Uterus (tissue), 4 donors: ENCODE results near the gene CHST3. TPM values are rescaled to one million over a fixed set of nuclear protein-coding genes. Genes with fewer than 3 reads are reported as not detected.
"Not testable (repeated sequence)": the region's sequence is repeated elsewhere in the genome, so short reads cannot be mapped to it uniquely, and the experiment has no call there.

Experiments
- DNase-seq, 2 donors: peaks; one replicate each; pipeline ENCODE4 v3.0.0-alpha.2; 2019 to 2020
- H3K27ac ChIP-seq, 2 donors: fragments of 200-600 bp; sonication (generic); 1 replicate in 1 of 2; 2 replicates in 1 of 2; pipeline ENCODE4 v1.5.1; 2016 to 2018
- H3K27me3 ChIP-seq, 2 donors: fragments of 200-600 bp; sonication (generic); one replicate each; pipeline ENCODE4 v1.5.1; 2018 to 2019; ENCODE audit warnings: control low read depth in 1 of 2
- H3K36me3 ChIP-seq, 2 donors: fragments of 200-600 bp; sonication (generic); one replicate each; pipeline ENCODE4 v1.5.1; 2019; ENCODE audit warnings: control low read depth in 1 of 2
- H3K4me1 ChIP-seq, 2 donors: fragments of 200-600 bp; sonication (generic); one replicate each; pipeline ENCODE4 v1.5.1; 2018 to 2019; ENCODE audit warnings: control low read depth in 1 of 2
- H3K4me3 ChIP-seq, 2 donors: fragments of 200-600 bp; sonication (generic); 1 replicate in 1 of 2; 2 replicates in 1 of 2; pipeline ENCODE4 v1.5.1; 2018 to 2019; ENCODE audit warnings: mild to moderate bottlenecking in 1 of 2
- H3K9me3 ChIP-seq, 2 donors: fragments of 200-600 bp; sonication (generic); one replicate each; pipeline ENCODE4 v1.5.1; 2019; ENCODE audit warnings: control low read depth in 1 of 2
- POLR2A ChIP-seq, 2 donors: fragments of 450-650 bp; IDR thresholded peaks; one replicate each; pipeline ENCODE4 v1.6.1; 2016; ENCODE audit warnings: antibody characterized with exemption in 2 of 2, mild to moderate bottlenecking in 1 of 2, moderate library complexity in 1 of 2
- intact Hi-C: fragments of 100-400 bp; cut with DNase I; formaldehyde crosslinking; loops from one replicate; pipeline ENCODE4 v1.15.1; 2023; ENCODE audit warnings: low total_unique reads
- total RNA-seq, 4 donors: library from RNA; depleted of rRNA in 3 of 4; stranded (reverse); fragments of >200 nt in 3 of 4; gene quantifications; one replicate each; pipeline versions ENCODE4 v1.1.0 to v1.2.4, GENCODE V29; 2014 to 2023
- TF ChIP-seq, protein P1 (sequence below), 4 experiments: fragments of 200-600 bp in 2 of 4; fragments of 450-650 bp in 2 of 4; sonication (generic) in 2 of 4; IDR thresholded peaks; one replicate each; pipeline ENCODE4 v1.5.1; 2016 to 2019; ENCODE audit warnings: antibody characterized with exemption in 4 of 4, mild to moderate bottlenecking in 2 of 4, moderate library complexity in 1 of 4
- donor health status: DM: yes; HTN: yes; CAD: no.

Gene CHST3
- total RNA-seq, 4 donors from 2014 or later: 12.3 to 44.7 (median 28.1) TPM

DNA sequence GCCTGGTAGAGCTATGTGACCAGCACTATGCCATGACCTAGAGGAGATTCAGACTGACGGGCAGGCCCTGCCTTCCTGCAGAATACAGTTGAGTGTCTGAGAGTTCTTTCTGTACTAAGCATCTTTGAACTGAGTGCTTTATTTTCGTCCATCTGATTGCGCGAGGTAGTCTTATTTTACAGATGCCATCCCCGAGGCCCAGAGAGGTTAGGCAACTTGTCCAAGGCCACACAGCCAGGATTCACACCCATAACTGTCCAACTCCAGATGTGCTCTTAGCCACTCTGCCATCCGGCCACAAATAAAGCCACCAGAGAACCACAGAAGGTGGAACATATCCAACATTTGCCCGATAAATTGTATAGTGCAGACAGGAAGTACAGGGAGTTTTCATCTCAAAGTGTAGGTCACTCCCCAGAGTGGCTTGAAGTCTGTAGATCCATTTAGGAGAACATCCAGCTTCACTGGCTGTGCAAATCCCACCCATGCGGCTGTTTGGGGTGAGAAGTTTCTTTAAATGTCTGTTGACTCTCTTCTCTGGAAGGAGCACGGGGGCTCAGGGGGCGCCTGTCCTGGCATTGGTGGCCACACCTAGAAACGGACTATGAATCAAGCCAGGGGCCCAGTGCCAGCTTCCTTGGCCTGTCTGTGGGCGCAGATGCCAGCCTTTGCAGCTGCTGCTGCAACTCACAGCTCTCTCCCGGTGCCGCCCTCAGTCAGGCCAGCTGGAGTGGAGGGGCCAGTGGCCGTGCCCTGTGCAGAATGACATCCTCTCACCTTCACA lies 11.1 kb downstream of the CHST3 start:
- Histone ChIP-seq H3K4me3 (no peak overlapping the region), H3K27ac (peak overlapping the region; percentile 68 to 78), H3K27me3 (no peaks in the 10 kb centered on the region), H3K4me1 (peaks cover 5 to 26% of the 10 kb centered on the region in 2 donors), H3K9me3 (no peaks in the 10 kb centered on the region), H3K36me3 (no peaks in the 10 kb centered on the region)
- TF ChIP-seq POLR2A (IDR thresholded peaks at IDR 0.05): no peak
- TF ChIP-seq, protein P1, sequence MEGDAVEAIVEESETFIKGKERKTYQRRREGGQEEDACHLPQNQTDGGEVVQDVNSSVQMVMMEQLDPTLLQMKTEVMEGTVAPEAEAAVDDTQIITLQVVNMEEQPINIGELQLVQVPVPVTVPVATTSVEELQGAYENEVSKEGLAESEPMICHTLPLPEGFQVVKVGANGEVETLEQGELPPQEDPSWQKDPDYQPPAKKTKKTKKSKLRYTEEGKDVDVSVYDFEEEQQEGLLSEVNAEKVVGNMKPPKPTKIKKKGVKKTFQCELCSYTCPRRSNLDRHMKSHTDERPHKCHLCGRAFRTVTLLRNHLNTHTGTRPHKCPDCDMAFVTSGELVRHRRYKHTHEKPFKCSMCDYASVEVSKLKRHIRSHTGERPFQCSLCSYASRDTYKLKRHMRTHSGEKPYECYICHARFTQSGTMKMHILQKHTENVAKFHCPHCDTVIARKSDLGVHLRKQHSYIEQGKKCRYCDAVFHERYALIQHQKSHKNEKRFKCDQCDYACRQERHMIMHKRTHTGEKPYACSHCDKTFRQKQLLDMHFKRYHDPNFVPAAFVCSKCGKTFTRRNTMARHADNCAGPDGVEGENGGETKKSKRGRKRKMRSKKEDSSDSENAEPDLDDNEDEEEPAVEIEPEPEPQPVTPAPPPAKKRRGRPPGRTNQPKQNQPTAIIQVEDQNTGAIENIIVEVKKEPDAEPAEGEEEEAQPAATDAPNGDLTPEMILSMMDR (IDR thresholded peaks at IDR 0.05): no peak
- intact Hi-C loops: no loop called here
- DNase-seq: no peak

DNA sequence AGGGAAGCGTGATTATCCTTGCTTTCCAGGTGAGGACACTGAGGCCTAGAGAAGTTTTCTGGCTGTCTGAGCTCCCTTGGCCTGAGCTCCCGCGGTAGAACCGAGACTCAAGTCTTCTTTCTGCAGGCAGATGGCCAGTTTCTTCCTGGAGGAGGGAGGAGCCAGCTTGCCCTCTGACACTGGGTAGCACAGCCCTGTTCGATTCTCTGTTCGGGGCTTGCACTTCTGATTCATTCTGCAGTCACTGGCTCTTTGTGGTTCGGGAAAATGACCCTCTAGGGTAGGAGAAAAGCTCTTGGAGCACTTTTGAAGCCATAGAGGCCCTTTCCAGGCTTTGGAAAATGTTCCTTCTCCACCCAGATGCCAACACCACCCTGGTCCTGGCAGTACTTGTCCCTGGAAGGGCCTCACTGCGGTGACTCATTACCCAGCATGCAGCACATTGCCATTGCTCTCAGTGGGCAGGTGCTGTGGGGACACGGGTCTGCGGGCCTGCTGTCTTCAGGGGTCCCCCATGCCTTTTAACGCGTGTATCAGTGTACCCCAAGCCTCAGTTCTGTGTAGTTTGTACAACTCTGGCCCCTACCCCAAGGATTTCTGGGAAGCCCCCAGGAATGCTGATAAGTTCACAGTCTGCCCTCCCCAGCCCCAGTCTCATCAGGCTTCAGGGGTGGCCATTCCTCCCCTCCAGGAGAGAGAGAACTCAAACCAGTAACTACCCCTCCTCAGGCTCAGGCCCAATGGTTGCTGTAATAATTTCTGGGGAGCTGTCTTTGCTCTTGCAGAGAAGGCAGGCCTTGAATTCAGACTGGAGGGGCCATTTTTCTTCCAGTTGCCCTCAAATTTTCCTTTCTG lies 11.9 kb downstream of the CHST3 start:
- H3K4me1 ChIP-seq: peaks cover 5 to 33% of the 10 kb centered on the region in 2 donors
- no peaks in the 10 kb centered on the region for H3K36me3 ChIP-seq
- peak overlapping the region; percentile 68 to 78 for H3K27ac ChIP-seq
- TF ChIP-seq POLR2A (IDR thresholded peaks at IDR 0.05): no peak
- TF ChIP-seq, protein P1 (IDR thresholded peaks at IDR 0.05): no peak
- no peaks in the 10 kb centered on the region for H3K9me3 ChIP-seq
- DNase-seq: peak; percentile 61 to 67
- no peak overlapping the region for H3K4me3 ChIP-seq
- no peaks in the 10 kb centered on the region for H3K27me3 ChIP-seq
- intact Hi-C loops: no loop called here

DNA sequence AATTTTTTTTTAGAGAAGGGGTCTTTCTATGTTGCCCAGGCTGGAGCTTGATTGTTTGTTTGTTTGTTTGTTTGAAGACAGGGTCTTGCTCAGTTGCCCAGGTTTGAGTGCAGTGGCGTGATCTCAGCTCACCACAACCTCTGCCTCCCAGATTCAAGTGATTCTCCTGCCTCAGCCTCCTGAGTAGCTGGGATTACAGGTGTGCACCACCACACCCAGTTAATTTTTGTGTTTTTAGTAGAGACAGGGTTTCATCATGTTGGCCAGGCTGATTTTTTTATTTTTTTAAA lies 13.4 kb downstream of the CHST3 start:
- H3K4me3 ChIP-seq, intact Hi-C loops, H3K27me3 ChIP-seq, DNase-seq, H3K36me3 ChIP-seq, H3K9me3 ChIP-seq: not testable (repeated sequence)
- peak overlapping the region in 1 of 2 donors; percentile 16 for H3K27ac ChIP-seq
- H3K4me1 ChIP-seq: peaks cover 17 to 37% of the 10 kb centered on the region in 2 donors

DNA sequence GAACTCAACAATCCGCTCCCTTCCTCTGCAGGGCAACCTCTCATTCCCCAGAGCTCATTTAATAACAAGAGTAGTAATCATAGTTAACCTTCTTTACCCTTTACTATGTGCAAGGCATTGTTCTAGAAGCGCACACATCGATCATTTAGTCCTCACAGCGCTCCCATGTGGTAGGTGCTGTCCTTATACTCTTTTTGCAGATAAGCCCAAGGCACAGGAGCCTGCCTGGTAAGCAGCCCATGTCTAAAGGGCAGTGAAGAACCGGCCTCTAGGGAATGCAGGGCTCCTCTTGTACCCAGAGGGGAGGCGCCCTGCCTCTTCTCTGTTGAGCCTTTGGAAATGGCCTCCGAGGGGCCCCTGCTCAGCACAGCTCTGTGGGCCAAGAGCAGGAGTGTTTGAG lies 14.3 kb downstream of the CHST3 start:
- peak in 1 of 2 donors; percentile 13 for DNase-seq
- TF ChIP-seq, protein P1 (IDR thresholded peaks at IDR 0.05): no peak
- no peak for TF ChIP-seq POLR2A (IDR thresholded peaks at IDR 0.05)
- peak overlapping the region in 1 of 2 donors; percentile 80 for H3K27ac ChIP-seq
- no peak overlapping the region for H3K4me3 ChIP-seq
- H3K9me3 ChIP-seq: no peaks in the 10 kb centered on the region
- no peaks in the 10 kb centered on the region for H3K36me3 ChIP-seq
- peaks cover 17 to 37% of the 10 kb centered on the region in 2 donors for H3K4me1 ChIP-seq
- intact Hi-C loops: no loop called here
- no peaks in the 10 kb centered on the region for H3K27me3 ChIP-seq

DNA sequence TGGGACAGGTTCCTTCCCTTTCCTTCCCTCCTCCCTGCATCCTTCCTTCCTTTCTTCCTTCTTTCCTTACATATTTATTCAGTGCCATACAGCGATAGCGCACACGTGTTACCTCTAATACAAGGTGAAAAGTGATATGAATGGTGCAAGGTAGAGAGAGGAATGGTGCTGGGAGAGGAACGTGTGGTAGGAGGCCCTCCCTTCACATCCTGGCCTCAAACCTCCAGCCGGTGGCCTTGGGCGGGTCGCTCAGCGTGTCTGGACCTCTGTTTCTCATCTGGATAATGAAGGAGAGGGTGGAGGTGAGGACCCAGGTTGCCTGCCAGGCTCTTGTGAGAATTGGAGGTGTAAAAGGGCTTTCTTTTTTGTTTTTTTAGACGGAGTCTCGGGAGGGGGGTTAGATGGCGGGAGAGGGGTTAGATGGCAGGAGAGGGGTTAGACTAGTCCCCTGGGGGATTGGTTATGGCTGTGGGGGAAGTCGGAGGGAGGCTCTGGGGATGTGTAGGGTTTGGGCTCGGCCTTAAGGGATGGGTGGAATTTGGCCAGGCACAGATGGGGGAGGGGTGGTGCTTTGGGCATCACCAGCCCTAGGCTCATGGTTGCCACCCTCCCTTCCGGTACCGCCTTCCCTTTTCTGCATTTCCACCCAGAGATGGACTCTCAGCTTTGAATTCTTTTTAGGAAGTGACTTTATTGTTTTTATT lies 14.9 kb downstream of the CHST3 start:
- Histone ChIP-seq H3K36me3 (no peaks in the 10 kb centered on the region), H3K9me3 (no peaks in the 10 kb centered on the region), H3K4me3 (no peak overlapping the region), H3K27me3 (no peaks in the 10 kb centered on the region), H3K27ac (peak overlapping the region; percentile 80 to 84), H3K4me1 (peaks cover 17 to 41% of the 10 kb centered on the region in 2 donors)
- DNase-seq: no peak
- TF ChIP-seq, protein P1 (IDR thresholded peaks at IDR 0.05): no peak
- TF ChIP-seq POLR2A (IDR thresholded peaks at IDR 0.05): no peak
- intact Hi-C loops: no loop called here
